ENCODE results near the gene KCNJ5. TPM values are rescaled to one million over a fixed set of nuclear protein-coding genes. Genes with fewer than 3 reads are reported as not detected.

Gene KCNJ5
- total and polyA plus RNA-seq, 10 of the 15 experiments (the other 5 are each of a cell fraction or from before 2014, with no cell fraction given), result 0.03 TPM; not detected in 8

GRCh38 chr11:128968916-128969315, 77.8 kb downstream of the KCNJ5 start:
- Histone ChIP-seq H3K4me3 (no peak overlapping the region), H3K27me3 (replicated peaks in 1 of 2; ENCODE audit: control insufficient read depth in 2 of 2, insufficient read depth in 2 of 2, low read length in 1 of 2) (no peaks in the 10 kb centered on the region), H3K36me3 (ENCODE audit: control insufficient read depth in 2 of 2, insufficient read depth in 2 of 2, low read length in 1 of 2) (no peaks in the 10 kb centered on the region; a peak in 1 of 4 replicates), H3K9ac (ENCODE audit: control insufficient read depth, insufficient read depth, low read length) (no peak overlapping the region), H3K4me1 (ENCODE audit: control insufficient read depth, insufficient read depth, low read length) (peaks cover 12% of the 10 kb centered on the region), H2AFZ (ENCODE audit: control insufficient read depth, low read depth, low read length) (no peak overlapping the region), H3K9me3 (replicated peaks; ENCODE audit: control insufficient read depth, insufficient read depth, low read length) (no peaks in the 10 kb centered on the region), H3K27ac (ENCODE audit: control insufficient read depth, insufficient read depth) (no peak overlapping the region), H3K79me2 (ENCODE audit: control insufficient read depth, insufficient read depth, low read length) (no peaks in the 10 kb centered on the region), H4K20me1 (ENCODE audit: control insufficient read depth, insufficient read depth) (no peaks in the 10 kb centered on the region), H3K4me2 (ENCODE audit: control insufficient read depth, insufficient read depth) (no peak overlapping the region)
- DNase-seq (ENCODE audit: low read depth, low spot score) (no peak), FAIRE-seq (no peak), ATAC-seq (peak; percentile 34)
- WGBS (ENCODE audit: insufficient coverage, insufficient replicate concordance, low lambda C conversion rate, missing lambda C conversion rate), result 44% methylated on average over 9 of the region's 9 CpGs
- RAD21 ChIA-PET (ENCODE audit: unreplicated experiment), result no interaction called here
- SMC1A ChIA-PET (ENCODE audit: uncharacterized antibody, unreplicated experiment), result no interaction called here
- CTCF ChIA-PET, result interaction anchor here (0.7 kb wide), 1 partner anchor 90 kb away, joined by 3 read pairs; no protein-coding TSS in a partner anchor
- intact Hi-C loops (cut with micrococcal nuclease; ENCODE audit: unreplicated experiment) (no loop called here), in situ Hi-C loops (cut with MboI) (no loop called here)
- POLR2A ChIA-PET, result no interaction called here
- no TSS peak for BruUV-seq (replicated peaks)
- TF ChIP-seq YBX1 (IDR thresholded peaks at IDR 0.05) (no peak), RCOR1 (conservative IDR thresholded peaks at IDR 0.05; ENCODE audit: low read depth, low read length) (no peak), ESRRA (IDR thresholded peaks at IDR 0.05; ENCODE audit: low read length) (no peak), POU2F2 (IDR thresholded peaks at IDR 0.05; ENCODE audit: borderline replicate concordance, low read depth, low read length) (no peak), KAT2A (conservative IDR thresholded peaks at IDR 0.05; ENCODE audit: control insufficient read depth, low read depth, low read length) (no peak)
- TF ChIP-seq, protein P1, sequence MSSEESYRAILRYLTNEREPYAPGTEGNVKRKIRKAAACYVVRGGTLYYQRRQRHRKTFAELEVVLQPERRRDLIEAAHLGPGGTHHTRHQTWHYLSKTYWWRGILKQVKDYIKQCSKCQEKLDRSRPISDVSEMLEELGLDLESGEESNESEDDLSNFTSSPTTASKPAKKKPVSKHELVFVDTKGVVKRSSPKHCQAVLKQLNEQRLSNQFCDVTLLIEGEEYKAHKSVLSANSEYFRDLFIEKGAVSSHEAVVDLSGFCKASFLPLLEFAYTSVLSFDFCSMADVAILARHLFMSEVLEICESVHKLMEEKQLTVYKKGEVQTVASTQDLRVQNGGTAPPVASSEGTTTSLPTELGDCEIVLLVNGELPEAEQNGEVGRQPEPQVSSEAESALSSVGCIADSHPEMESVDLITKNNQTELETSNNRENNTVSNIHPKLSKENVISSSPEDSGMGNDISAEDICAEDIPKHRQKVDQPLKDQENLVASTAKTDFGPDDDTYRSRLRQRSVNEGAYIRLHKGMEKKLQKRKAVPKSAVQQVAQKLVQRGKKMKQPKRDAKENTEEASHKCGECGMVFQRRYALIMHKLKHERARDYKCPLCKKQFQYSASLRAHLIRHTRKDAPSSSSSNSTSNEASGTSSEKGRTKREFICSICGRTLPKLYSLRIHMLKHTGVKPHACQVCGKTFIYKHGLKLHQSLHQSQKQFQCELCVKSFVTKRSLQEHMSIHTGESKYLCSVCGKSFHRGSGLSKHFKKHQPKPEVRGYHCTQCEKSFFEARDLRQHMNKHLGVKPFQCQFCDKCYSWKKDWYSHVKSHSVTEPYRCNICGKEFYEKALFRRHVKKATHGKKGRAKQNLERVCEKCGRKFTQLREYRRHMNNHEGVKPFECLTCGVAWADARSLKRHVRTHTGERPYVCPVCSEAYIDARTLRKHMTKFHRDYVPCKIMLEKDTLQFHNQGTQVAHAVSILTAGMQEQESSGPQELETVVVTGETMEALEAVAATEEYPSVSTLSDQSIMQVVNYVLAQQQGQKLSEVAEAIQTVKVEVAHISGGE (CRISPR knock-in tag; IDR thresholded peaks at IDR 0.05), result no peak
- TF ChIP-seq, protein P2, sequence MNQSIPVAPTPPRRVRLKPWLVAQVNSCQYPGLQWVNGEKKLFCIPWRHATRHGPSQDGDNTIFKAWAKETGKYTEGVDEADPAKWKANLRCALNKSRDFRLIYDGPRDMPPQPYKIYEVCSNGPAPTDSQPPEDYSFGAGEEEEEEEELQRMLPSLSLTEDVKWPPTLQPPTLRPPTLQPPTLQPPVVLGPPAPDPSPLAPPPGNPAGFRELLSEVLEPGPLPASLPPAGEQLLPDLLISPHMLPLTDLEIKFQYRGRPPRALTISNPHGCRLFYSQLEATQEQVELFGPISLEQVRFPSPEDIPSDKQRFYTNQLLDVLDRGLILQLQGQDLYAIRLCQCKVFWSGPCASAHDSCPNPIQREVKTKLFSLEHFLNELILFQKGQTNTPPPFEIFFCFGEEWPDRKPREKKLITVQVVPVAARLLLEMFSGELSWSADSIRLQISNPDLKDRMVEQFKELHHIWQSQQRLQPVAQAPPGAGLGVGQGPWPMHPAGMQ (IDR thresholded peaks at IDR 0.05; ENCODE audit: borderline replicate concordance), result no peak

Other genes with a start within 250 kb of the KCNJ5 start
- 37.7 and 38.5 TPM in 2 replicates for gene FLI1, start 197.3 kb upstream of the KCNJ5 start, total RNA-seq (2014; rRNA removed)
- gene FLI1, start 197.3 kb upstream of the KCNJ5 start, total RNA-seq (2014; rRNA removed; fragmentation: Illumina TruSeq; extraction: Trizol), result 35.7 and 37.6 TPM in 2 replicates
- 50.6 and 53.3 TPM in 2 replicates for gene FLI1, start 197.3 kb upstream of the KCNJ5 start, total RNA-seq (2021)
- gene FLI1, start 197.3 kb upstream of the KCNJ5 start, polyA plus RNA-seq (2011; rRNA removed), result 24.7 and 38.0 TPM in 2 replicates
- 37.9 and 46.3 TPM in 2 replicates for gene FLI1, start 197.3 kb upstream of the KCNJ5 start, polyA plus RNA-seq (2014; fragmentation: Illumina TruSeq; extraction: Trizol)
- gene FLI1, start 197.3 kb upstream of the KCNJ5 start, polyA plus RNA-seq (2014; fragmentation: Nextera tagmentation; extraction: Ambion mirVana), result 10 to 100 TPM; 12.5 to 15.8 TPM
- gene FLI1, start 197.3 kb upstream of the KCNJ5 start, polyA plus RNA-seq (2014; rRNA removed), result 58.8 and 61.9 TPM in 2 replicates
- gene FLI1, start 197.3 kb upstream of the KCNJ5 start, polyA plus RNA-seq (2016; fragmentation: Nextera tagmentation; extraction: Ambion mirVana), result 10 to 100 TPM; 39.1 to 44.8 TPM
- not detected in 2 replicates for gene KCNJ1, start 24.1 kb upstream of the KCNJ5 start, total RNA-seq (2014; rRNA removed)
- gene KCNJ1, start 24.1 kb upstream of the KCNJ5 start, total RNA-seq (2014; rRNA removed; fragmentation: Illumina TruSeq; extraction: Trizol), result not detected in 2 replicates
- gene KCNJ1, start 24.1 kb upstream of the KCNJ5 start, total RNA-seq (2021), result not detected in 2 replicates
- not detected in 2 replicates for gene KCNJ1, start 24.1 kb upstream of the KCNJ5 start, polyA plus RNA-seq (2011; rRNA removed)
- gene KCNJ1, start 24.1 kb upstream of the KCNJ5 start, polyA plus RNA-seq (2014; fragmentation: Illumina TruSeq; extraction: Trizol), result not detected in 2 replicates
- not detected for gene KCNJ1, start 24.1 kb upstream of the KCNJ5 start, polyA plus RNA-seq (2014; fragmentation: Nextera tagmentation; extraction: Ambion mirVana)
- gene KCNJ1, start 24.1 kb upstream of the KCNJ5 start, polyA plus RNA-seq (2014; rRNA removed), result not detected in 2 replicates
- gene KCNJ1, start 24.1 kb upstream of the KCNJ5 start, polyA plus RNA-seq (2016; fragmentation: Nextera tagmentation; extraction: Ambion mirVana), result not detected
- gene TP53AIP1, start 51.5 kb downstream of the KCNJ5 start, total RNA-seq (2014; rRNA removed), result not detected in 2 replicates
- not detected in 2 replicates for gene TP53AIP1, start 51.5 kb downstream of the KCNJ5 start, total RNA-seq (2014; rRNA removed; fragmentation: Illumina TruSeq; extraction: Trizol)
- gene TP53AIP1, start 51.5 kb downstream of the KCNJ5 start, total RNA-seq (2021), result not detected in 2 replicates
- gene TP53AIP1, start 51.5 kb downstream of the KCNJ5 start, polyA plus RNA-seq (2011; rRNA removed), result 0.01 TPM in 1 of 2 replicates, not detected in the other
- not detected in 2 replicates for gene TP53AIP1, start 51.5 kb downstream of the KCNJ5 start, polyA plus RNA-seq (2014; fragmentation: Illumina TruSeq; extraction: Trizol)
- not detected for gene TP53AIP1, start 51.5 kb downstream of the KCNJ5 start, polyA plus RNA-seq (2014; fragmentation: Nextera tagmentation; extraction: Ambion mirVana)
- not detected in 2 replicates for gene TP53AIP1, start 51.5 kb downstream of the KCNJ5 start, polyA plus RNA-seq (2014; rRNA removed)
- gene TP53AIP1, start 51.5 kb downstream of the KCNJ5 start, polyA plus RNA-seq (2016; fragmentation: Nextera tagmentation; extraction: Ambion mirVana), result not detected